LNCaP clone FGC (cell line): ENCODE results near the gene SUSD3.

Experiments used
- DNase-seq: peaks from one replicate; pipeline ENCODE4 v3.0.0-alpha.2; 2011; ENCODE audit warnings: low read depth
- H3K4me3 ChIP-seq: 2 replicates; pipeline ENCODE4 v1.5.1; 2011; ENCODE audit warnings: mild to moderate bottlenecking, low read depth, low read length, control low read depth
- CTCF ChIP-seq: IDR thresholded peaks from 2 replicates; pipeline ENCODE4 v1.5.1; 2012; ENCODE audit warnings: mild to moderate bottlenecking; ENCODE audit not compliant: control insufficient read depth, insufficient read depth; ENCODE audit errors: extremely low read depth

Gene SUSD3

GRCh38 chr9:93058355-93059010 lies at the start of gene SUSD3:
Gene SUSD3 (plus strand): TSS chr9:93058701. CDS start chr9:93058743, 42 bp downstream.
- DNase-seq: no peak
- no peak for TF ChIP-seq CTCF

DNA sequence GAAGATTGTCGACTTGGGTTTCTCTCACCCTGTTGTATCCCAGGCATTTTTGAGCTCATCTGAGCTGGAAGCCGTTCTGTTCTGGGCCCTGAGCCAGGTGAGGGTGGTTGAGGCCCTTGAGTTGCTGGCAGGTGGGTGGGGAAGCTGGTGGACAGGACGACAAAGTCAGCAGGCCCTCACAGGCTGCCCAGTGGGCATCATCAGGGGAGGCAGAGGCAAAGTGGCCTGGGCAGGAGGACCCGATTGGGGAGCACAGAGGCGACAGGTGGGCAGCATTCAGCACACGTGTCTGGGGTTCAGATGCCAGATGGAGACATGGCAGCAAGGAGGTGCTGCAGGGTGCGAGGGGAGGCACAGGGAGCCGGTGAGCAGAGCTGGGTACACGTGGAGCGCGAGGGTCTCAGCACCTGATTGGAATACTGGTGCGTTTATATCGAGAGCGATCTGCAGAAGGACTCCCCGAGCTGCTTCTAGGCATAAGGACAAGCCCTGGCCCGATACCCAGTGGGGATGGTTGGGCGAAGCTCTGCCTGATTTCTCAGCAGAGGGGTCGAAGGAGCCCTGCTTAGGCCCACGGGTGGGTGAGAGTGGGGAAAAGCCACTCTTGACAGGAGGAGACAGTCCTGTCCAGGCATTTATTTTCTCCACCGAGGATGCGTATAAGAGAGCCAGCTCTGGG lies 49.0 kb upstream of the SUSD3 start:
- no peak for DNase-seq
- H3K4me3 ChIP-seq: no peak overlapping the region
- TF ChIP-seq CTCF: no peak

More at GRCh38 chr9:93058355-93059010, at the start of gene SUSD3:
- no peak within 1 kb of the TSS for H3K4me3 ChIP-seq

- TF ChIP-seq CTCF: no peak
- DNase-seq: no peak
- no peak overlapping the region for H3K4me3 ChIP-seq
Observed at GRCh38 chr9:93010056-93010455, 48.4 kb upstream of the SUSD3 start.

DNA sequence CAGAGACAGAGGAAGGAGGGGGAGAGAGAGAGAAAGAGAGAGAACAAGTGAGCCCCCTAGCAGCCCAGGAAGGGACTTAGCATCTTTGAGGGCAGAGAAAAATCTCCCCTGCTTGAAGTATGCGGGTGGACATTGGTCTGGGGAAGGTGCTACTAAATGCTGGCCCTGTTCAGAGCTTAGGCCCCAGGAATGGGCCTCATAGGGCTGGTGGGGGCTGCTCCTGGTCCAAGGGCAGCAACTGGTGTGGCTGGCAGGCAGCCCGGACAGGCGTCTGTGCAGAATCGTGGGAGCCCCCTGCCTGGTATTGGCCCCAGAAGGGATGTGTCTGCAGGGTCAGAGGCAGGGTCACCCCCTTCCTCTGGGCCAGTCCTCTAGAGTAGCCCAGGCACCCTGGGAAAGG lies 47.8 kb upstream of the SUSD3 start:
- DNase-seq: no peak
- no peak for TF ChIP-seq CTCF
- no peak overlapping the region for H3K4me3 ChIP-seq

- no peak for DNase-seq
- no peak for TF ChIP-seq CTCF
Observed at GRCh38 chr9:93011114-93011513, 47.4 kb upstream of the SUSD3 start.

DNA sequence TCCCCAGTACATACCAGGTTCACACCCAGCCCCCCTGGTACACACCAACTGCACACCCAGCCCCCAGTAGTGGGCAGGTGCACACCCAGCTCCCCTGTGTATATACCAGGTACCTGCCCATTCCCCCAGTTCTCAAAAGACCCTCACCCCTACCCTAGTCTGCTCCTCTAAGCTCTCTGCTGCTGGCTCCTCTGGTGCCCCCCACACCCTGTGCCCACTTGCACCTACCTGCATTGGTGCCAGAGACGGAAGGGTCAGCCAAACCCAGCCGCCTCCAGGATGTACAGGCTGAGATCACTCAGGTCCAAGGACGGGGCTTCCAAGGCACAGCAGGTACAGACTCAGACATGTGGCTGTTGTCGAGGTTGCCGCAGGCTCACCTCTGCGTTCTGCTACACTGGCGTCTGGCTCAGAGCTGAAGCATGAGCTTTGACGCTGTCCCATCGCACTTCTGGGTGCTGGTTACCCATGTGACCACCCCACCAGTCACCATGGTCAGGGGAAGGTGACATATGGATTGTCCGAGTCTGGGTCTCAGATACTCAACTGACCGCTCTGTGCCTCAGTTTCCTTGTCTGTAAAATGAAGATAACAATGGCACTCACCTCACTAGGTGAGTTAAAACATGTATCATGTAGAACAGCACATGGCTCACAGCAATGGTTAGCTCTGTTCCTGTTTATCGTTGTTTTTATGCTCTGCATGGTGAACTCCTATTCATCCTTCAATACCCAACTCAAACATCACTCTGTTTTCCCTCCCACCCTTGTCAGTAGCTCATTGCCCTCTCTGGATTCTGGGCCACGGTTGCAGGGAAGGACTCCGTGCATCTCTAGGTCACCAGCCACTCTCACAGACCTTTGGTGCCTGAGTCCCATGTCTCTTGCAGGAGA lies 45.3 kb upstream of the SUSD3 start:
- DNase-seq: no peak
- H3K4me3 ChIP-seq: no peak overlapping the region
- no peak for TF ChIP-seq CTCF

More at GRCh38 chr9:93011114-93011513, 47.4 kb upstream of the SUSD3 start:
- no peak overlapping the region for H3K4me3 ChIP-seq
